ENCODE measurements around the gene PFN3.

Gene PFN3

DNA sequence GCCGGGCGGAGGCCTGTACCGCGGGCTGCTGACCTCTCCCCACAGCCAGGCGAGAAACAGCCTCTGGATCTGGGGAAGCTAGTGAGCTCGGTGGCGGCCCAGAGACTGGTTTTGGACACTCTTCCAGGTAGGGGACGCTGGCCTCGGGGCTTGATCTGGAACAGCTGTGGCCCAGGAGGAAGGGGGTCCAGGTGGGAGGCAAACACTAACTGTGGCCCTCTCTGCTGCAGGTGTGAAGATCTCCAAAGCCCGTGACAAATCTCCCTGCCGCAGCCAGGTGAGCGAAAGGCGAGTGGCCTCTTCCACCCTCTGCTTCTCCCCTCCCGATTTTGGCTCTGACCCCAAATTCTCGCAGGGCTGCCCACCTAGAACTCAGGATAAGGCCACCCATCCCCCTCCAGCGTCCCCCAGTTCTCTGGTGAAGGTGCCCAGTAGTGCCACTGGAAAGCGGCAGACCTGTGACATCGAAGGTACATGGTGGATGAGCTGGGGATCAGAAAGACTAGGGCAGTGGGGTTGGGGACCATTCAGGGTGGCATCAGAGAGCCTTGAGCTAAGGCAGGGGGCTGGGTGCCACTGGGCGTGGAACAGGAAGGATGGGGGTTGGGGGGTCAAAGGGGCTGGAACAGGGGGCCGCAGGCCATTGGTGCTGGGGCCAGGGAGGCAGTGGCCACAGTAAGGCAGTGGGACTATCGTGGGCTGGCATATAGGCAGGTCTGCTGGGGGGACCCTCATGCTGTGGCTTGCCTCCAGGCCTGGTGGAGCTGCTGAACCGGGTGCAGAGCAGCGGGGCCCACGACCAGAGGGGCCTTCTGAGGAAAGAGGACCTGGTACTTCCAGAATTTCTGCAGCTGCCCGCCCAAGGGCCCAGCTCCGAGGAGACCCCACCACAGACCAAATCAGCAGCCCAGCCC, 29.1 kb downstream of the PFN3 start:
- H3K14ac ChIP-seq (ENCODE audit: low read length) = peak overlapping the region; percentile 76
- H4K8ac ChIP-seq (ENCODE audit: low read depth, low read length) = peak overlapping the region; percentile 81
- no CpG with 5 or more reads among the region's 26 CpGs for WGBS (ENCODE audit: extremely low coverage, insufficient coverage, insufficient read length)
- H2BK12ac ChIP-seq (ENCODE audit: low read length) = no peak overlapping the region
- H3K27ac ChIP-seq (ENCODE audit: low read depth, low read length) = no peak overlapping the region
- H3K9me3 ChIP-seq (ENCODE audit: insufficient read depth, low read depth, low read length) = no peaks in the 10 kb centered on the region
- peak overlapping the region; percentile 68 for H3K18ac ChIP-seq (ENCODE audit: low read length)
- no peaks in the 10 kb centered on the region for H3K36me3 ChIP-seq (ENCODE audit: control insufficient read depth in 1 of 2, insufficient read depth in 2 of 2, low read length in 2 of 2)
- H2AFZ ChIP-seq (ENCODE audit: insufficient read depth, low read length, poor library complexity) = peak overlapping the region; percentile 65
- H4K12ac ChIP-seq (ENCODE audit: low read depth, low read length) = peak overlapping the region; percentile 24
- H2BK120ac ChIP-seq (ENCODE audit: insufficient read depth, low read length, poor library complexity) = peak overlapping the region; percentile 41
- H4K91ac ChIP-seq (ENCODE audit: low read depth, low read length) = peak overlapping the region; percentile 65
- H3K23ac ChIP-seq (ENCODE audit: low read length) = no peak overlapping the region
- H3K4me1 ChIP-seq (ENCODE audit: control insufficient read depth in 1 of 2, insufficient read depth in 2 of 2, low read length in 2 of 2) = peaks cover 11 to 12% of the 10 kb centered on the region in 2 experiments
- peak overlapping the region; percentile 77 for H2AK5ac ChIP-seq (ENCODE audit: low read length)
- H3K9ac ChIP-seq (ENCODE audit: low read length) = peak overlapping the region; percentile 0
- peaks cover 7% of the 10 kb centered on the region for H3K79me2 ChIP-seq (ENCODE audit: control insufficient read depth, insufficient read depth, low read length, poor library complexity)
- peak overlapping the region; percentile 58 for H3K4me2 ChIP-seq (ENCODE audit: low read length)
- no peak for DNase-seq
- H3K27me3 ChIP-seq (ENCODE audit: insufficient read depth, low read length) = no peaks in the 10 kb centered on the region
- peak overlapping the region; percentile 38 for H3K4me3 ChIP-seq (ENCODE audit: low read depth, low read length)
- H2BK5ac ChIP-seq (ENCODE audit: low read depth, low read length, poor library complexity) = no peak overlapping the region
- H3K79me1 ChIP-seq (ENCODE audit: low read length) = peaks cover 11% of the 10 kb centered on the region
- no peak overlapping the region for H3K4ac ChIP-seq (ENCODE audit: low read depth, low read length)

DNA sequence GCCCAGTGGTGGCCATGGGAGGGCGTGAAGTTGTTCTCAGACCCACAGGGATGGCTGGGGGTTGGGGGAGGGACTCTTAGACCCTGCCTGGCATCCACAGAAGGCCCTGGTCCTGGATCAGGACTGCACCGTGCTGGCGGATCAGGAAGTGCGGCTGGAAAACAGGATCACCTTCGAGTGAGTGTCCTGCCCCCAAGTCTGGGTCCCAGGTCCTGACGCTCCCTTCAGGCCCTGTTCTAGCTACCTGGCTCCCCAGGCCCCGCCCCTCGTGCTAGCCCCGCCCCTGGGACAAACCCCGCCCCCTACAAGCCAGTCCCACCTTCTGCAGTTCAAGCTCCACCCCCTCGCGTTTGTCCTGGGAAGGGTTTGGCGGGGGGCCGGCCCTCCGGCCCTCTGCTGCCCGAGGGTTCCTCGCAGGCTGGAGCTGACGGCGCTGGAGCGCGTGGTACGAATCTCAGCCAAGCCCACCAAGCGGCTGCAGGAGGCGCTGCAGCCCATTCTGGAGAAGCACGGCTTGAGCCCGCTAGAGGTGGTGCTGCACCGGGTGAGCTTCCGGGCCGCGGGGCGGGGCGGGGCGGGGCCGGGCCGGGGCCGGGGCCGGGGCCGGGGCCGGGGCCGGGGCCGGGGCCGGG, 29.9 kb downstream of the PFN3 start:
- DNase-seq = peak; percentile 85 to 88
- Histone ChIP-seq H2BK12ac (ENCODE audit: low read length) (no peak overlapping the region), H3K27me3 (ENCODE audit: insufficient read depth, low read length) (no peaks in the 10 kb centered on the region), H3K18ac (ENCODE audit: low read length) (no peak overlapping the region), H3K14ac (ENCODE audit: low read length) (no peak overlapping the region), H3K4me3 (ENCODE audit: low read depth, low read length) (peak overlapping the region; percentile 38), H2BK5ac (ENCODE audit: low read depth, low read length, poor library complexity) (no peak overlapping the region), H4K12ac (ENCODE audit: low read depth, low read length) (no peak overlapping the region), H3K9ac (ENCODE audit: low read length) (no peak overlapping the region), H3K36me3 (ENCODE audit: control insufficient read depth in 1 of 2, insufficient read depth in 2 of 2, low read length in 2 of 2) (no peaks in the 10 kb centered on the region), H3K9me3 (ENCODE audit: insufficient read depth, low read depth, low read length) (no peaks in the 10 kb centered on the region), H2AFZ (ENCODE audit: insufficient read depth, low read length, poor library complexity) (peak overlapping the region; percentile 40), H4K91ac (ENCODE audit: low read depth, low read length) (no peak overlapping the region), H3K4me2 (ENCODE audit: low read length) (peak overlapping the region; percentile 55), H3K4ac (ENCODE audit: low read depth, low read length) (no peak overlapping the region), H2BK120ac (ENCODE audit: insufficient read depth, low read length, poor library complexity) (no peak overlapping the region), H3K4me1 (ENCODE audit: control insufficient read depth in 1 of 2, insufficient read depth in 2 of 2, low read length in 2 of 2) (peaks cover 16 to 17% of the 10 kb centered on the region in 2 experiments), H3K79me1 (ENCODE audit: low read length) (peaks cover 14% of the 10 kb centered on the region), H3K79me2 (ENCODE audit: control insufficient read depth, insufficient read depth, low read length, poor library complexity) (peaks cover 7% of the 10 kb centered on the region), H2AK5ac (ENCODE audit: low read length) (no peak overlapping the region), H3K27ac (ENCODE audit: low read depth, low read length) (no peak overlapping the region), H4K8ac (ENCODE audit: low read depth, low read length) (peak overlapping the region; percentile 37), H3K23ac (ENCODE audit: low read length) (no peak overlapping the region)
- no CpG with 5 or more reads among the region's 42 CpGs for WGBS (ENCODE audit: extremely low coverage, insufficient coverage, insufficient read length)

DNA sequence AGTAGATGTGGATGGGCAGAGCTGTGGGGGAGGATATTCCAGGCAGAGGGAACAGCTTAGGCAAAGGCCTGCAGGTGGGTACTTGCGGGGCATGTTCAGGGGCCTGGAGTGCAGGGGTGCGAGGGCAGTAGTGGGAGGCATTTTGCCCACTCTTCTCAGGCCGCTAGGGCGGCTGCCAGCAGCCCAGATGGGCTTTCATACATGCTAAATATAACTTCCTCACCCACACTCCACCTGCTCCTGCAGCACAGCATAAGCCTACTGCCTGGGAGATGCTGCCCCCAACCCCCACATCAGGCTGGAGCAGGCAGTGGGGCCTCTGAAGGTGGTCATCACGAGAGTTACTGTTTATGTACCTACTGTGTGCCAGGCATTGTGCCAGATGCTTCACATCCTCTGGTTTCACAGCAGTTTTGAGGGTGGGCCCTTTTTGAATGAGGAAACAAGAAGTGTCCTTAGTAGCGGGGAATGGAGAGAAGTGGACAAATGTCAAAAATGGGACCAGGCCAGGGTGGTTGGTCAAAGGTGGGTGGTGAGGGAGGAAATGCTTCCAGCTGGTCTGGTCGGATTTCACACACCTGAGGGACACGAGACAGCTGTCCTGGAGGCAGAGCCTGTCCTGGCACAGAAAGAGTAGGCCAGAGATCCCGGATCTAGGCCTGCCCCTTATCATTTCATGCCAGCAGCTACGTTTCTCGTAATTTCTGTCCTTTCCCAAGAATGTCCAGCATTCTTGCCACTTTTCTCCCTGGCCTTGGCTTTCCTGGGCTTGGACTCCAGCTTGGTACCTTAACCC, 30.6 kb downstream of the PFN3 start:
- no CpG with 5 or more reads among the region's 11 CpGs for WGBS (ENCODE audit: extremely low coverage, insufficient coverage, insufficient read length)

More for the DNA sequence above, 30.6 kb downstream of the PFN3 start:
- H2AFZ ChIP-seq (ENCODE audit: insufficient read depth, low read length, poor library complexity) = no peak overlapping the region
- DNase-seq = no peak
- peaks cover 7% of the 10 kb centered on the region for H3K79me2 ChIP-seq (ENCODE audit: control insufficient read depth, insufficient read depth, low read length, poor library complexity)
- no peaks in the 10 kb centered on the region for H3K9me3 ChIP-seq (ENCODE audit: insufficient read depth, low read depth, low read length)
- no peak overlapping the region for H2AK5ac ChIP-seq (ENCODE audit: low read length)
- no peak overlapping the region for H2BK5ac ChIP-seq (ENCODE audit: low read depth, low read length, poor library complexity)
- H3K4me3 ChIP-seq (ENCODE audit: low read depth, low read length) = peak overlapping the region; percentile 26
- H4K8ac ChIP-seq (ENCODE audit: low read depth, low read length) = no peak overlapping the region
- H3K79me1 ChIP-seq (ENCODE audit: low read length) = peaks cover 14% of the 10 kb centered on the region
- no peak overlapping the region for H3K27ac ChIP-seq (ENCODE audit: low read depth, low read length)
- H3K4ac ChIP-seq (ENCODE audit: low read depth, low read length) = no peak overlapping the region
- no peak overlapping the region for H3K9ac ChIP-seq (ENCODE audit: low read length)
- no peak overlapping the region for H3K18ac ChIP-seq (ENCODE audit: low read length)
- no peak overlapping the region for H2BK12ac ChIP-seq (ENCODE audit: low read length)
- H3K27me3 ChIP-seq (ENCODE audit: insufficient read depth, low read length) = no peaks in the 10 kb centered on the region
- H3K14ac ChIP-seq (ENCODE audit: low read length) = no peak overlapping the region
- no peaks in the 10 kb centered on the region for H3K36me3 ChIP-seq (ENCODE audit: control insufficient read depth in 1 of 2, insufficient read depth in 2 of 2, low read length in 2 of 2)
- no peak overlapping the region for H4K91ac ChIP-seq (ENCODE audit: low read depth, low read length)
- no peak overlapping the region for H2BK120ac ChIP-seq (ENCODE audit: insufficient read depth, low read length, poor library complexity)
- no peak overlapping the region for H3K4me2 ChIP-seq (ENCODE audit: low read length)
- H4K12ac ChIP-seq (ENCODE audit: low read depth, low read length) = no peak overlapping the region
- no peak overlapping the region for H3K23ac ChIP-seq (ENCODE audit: low read length)
- peaks cover 16 to 17% of the 10 kb centered on the region in 2 experiments for H3K4me1 ChIP-seq (ENCODE audit: control insufficient read depth in 1 of 2, insufficient read depth in 2 of 2, low read length in 2 of 2)
